Measurements from ENCODE around the gene MAPK1.

DNA sequence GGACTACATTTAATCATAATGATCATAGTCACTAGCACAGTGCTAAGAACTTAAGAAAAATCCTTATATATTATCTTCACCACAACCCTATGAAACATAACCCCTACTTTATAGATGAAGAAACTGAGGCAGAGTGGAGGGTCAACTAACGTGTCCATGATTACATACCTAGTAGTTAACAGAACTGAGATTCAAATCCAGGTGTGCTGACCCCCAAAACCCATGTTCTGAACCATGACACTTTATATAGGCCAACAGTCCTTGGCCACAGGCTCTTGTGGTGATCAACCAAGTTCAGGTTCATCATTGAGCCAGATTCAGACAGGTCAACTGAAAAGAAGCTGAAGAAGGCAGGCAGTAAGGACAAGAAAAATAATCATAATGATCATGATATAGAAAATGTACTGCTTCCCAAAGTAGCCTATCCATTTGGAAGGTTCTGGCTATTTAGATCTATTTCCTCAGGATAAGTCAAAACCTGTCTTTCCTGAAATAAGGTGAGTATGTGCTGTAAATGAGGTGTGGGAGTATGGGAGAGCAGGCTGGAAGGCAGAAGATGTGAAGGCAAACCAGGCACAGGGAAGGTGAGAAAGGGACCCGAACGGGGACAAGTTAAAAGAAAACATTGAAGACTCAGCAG is 39.7 kb downstream of the MAPK1 start:
- TF ChIP-seq, protein P1, sequence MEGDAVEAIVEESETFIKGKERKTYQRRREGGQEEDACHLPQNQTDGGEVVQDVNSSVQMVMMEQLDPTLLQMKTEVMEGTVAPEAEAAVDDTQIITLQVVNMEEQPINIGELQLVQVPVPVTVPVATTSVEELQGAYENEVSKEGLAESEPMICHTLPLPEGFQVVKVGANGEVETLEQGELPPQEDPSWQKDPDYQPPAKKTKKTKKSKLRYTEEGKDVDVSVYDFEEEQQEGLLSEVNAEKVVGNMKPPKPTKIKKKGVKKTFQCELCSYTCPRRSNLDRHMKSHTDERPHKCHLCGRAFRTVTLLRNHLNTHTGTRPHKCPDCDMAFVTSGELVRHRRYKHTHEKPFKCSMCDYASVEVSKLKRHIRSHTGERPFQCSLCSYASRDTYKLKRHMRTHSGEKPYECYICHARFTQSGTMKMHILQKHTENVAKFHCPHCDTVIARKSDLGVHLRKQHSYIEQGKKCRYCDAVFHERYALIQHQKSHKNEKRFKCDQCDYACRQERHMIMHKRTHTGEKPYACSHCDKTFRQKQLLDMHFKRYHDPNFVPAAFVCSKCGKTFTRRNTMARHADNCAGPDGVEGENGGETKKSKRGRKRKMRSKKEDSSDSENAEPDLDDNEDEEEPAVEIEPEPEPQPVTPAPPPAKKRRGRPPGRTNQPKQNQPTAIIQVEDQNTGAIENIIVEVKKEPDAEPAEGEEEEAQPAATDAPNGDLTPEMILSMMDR (IDR thresholded peaks at IDR 0.05; ENCODE audit: insufficient read depth, low read depth, low read length), result no peak
- TF ChIP-seq EZH2 (IDR thresholded peaks at IDR 0.05; ENCODE audit: insufficient read depth, low read length), result no peak
